Esophagus squamous epithelium (tissue), 4 donors: ENCODE data around the gene NFATC4.

Experiments used
- POLR2A ChIP-seq, 4 donors: fragments of 450-650 bp; IDR thresholded peaks; one replicate each; pipeline ENCODE4 v1.6.1; 2017; ENCODE audit warnings: antibody characterized with exemption in 4 of 4, mild to moderate bottlenecking in 4 of 4, moderate library complexity in 3 of 4
- TF ChIP-seq, protein P1 (sequence below), 6 experiments: fragments of 450-650 bp in 4 of 6; fragments of 200-600 bp in 2 of 6; sonication (generic) in 2 of 6; IDR thresholded peaks; one replicate each; pipeline ENCODE4 v1.5.1; 2016 to 2019; ENCODE audit warnings: antibody characterized with exemption in 6 of 6, mild to moderate bottlenecking in 4 of 6, moderate library complexity in 4 of 6

DNA sequence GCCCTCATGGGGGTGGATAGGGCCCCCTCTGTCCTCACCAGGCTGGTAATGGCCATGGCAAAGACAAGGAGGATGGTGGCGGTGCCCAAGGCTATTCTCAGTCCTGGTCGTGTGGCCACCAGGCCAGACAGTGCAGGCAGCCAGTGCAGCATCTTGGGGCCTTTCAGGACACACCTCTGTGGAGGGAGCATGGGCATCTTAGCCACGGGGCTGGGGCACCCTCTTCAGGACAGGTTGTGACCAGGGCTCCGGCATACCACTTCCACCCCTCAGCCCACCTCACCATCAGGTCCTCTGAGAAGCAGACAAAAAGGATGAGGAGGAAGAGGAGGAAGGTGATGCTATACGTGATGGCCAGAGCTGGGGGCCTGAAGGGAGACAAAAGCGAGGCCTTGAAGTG is 44.0 kb upstream of the NFATC4 start:
- TF ChIP-seq POLR2A (IDR thresholded peaks at IDR 0.05): no peak
- TF ChIP-seq, protein P1, sequence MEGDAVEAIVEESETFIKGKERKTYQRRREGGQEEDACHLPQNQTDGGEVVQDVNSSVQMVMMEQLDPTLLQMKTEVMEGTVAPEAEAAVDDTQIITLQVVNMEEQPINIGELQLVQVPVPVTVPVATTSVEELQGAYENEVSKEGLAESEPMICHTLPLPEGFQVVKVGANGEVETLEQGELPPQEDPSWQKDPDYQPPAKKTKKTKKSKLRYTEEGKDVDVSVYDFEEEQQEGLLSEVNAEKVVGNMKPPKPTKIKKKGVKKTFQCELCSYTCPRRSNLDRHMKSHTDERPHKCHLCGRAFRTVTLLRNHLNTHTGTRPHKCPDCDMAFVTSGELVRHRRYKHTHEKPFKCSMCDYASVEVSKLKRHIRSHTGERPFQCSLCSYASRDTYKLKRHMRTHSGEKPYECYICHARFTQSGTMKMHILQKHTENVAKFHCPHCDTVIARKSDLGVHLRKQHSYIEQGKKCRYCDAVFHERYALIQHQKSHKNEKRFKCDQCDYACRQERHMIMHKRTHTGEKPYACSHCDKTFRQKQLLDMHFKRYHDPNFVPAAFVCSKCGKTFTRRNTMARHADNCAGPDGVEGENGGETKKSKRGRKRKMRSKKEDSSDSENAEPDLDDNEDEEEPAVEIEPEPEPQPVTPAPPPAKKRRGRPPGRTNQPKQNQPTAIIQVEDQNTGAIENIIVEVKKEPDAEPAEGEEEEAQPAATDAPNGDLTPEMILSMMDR (IDR thresholded peaks at IDR 0.05): no peak
